DMS53 (cell line): ENCODE measurements around the gene RAPGEF3.

Experiments used
- DNase-seq: peaks from one replicate; lab custom pipeline; 2025; lab: John Stamatoyannopoulos, UW

The RAPGEF3 gene

DNA sequence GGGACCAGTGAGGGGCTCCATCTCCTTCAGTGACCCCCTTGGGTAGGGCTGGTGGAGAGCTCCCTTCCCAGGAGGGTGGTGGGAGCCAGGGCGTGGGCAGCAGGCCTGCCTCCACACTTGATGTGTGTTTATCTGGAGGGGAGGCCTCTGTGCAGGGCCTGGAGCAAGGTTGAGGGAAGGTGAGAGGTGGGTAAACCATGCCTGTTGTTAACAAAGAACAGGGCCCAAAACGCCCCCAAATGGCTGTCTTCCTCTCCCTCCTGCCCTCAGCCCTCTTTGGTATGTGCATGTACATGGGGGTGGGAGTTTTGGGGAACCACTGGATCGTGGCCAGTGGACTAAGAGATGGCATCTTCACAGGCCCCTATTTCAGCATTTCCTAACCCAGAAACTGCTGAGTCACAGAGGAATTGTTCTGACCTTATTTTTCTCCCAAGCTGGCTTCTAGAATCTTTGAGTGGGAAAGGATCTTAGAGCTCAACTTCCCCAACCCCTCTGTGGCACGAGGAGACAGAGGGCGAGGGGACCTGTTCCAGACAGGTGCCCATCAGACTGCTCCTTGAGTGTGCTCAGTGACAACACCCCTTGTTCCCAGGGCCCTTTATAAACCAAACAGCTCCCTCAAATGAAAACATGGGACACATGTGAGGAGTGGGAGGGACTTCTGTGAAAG is 17.9 kb upstream of the RAPGEF3 start:
- peak; percentile 52 for DNase-seq

DNA sequence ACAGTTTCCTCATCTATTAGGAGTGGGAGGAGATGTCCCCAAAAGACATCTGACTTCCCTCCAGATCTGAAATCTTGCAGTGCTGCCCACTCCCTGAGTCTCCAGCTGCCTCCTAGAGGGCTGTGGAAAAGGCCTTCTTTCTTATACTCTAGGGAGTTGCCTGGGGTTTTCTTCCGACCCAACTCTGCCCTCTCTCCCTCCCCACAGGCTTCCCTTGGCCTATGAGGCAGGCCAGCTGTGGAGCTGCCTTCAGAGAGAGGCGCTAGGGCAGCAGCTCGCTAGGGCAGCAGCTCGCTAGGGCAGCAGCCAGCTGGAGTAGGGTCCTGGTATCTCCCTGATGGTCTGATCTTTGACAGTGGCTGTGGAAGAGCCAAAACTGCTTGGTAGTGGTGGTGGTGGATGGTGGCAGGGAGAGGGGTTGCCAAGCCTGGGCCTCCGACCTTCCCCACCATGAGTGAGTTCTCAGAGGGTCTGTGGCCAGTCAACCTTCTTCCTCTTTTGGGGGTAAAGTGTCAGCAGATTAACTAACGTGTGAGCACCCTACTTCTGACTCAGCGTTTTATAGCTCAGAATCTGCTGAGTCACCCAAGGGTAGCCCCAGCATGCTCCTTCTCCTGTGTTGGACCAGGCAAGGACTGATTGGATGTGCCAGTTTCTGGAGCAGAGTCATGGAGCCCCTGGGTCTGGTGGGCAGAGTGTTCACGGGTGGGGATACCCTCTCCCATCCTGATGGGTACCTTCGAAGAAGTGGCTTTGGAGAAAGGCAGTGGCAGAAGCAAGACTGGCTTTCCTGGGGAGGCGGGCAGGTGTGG is 16.6 kb upstream of the RAPGEF3 start:
- peak; percentile 54 for DNase-seq

DNA sequence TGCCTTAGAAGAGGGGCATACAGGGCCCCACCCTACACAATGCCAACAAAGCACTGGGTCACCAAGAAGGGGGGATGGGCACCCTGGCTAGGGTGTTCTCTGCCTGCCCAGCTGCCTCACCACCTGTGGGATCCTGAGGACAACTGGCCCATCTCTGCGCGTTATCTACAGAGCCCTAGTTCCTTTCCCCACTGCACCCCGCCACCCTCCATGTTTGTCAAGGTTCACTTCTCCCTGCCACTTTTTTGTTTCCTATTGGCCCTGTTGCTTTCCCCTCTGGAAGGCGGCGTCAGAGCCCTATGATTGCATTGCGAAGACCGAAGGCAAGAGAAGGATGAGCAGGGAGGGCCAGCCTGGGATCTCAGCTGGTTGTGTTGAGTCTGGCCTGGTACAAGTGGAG is 16.0 kb upstream of the RAPGEF3 start:
- no peak for DNase-seq

DNA sequence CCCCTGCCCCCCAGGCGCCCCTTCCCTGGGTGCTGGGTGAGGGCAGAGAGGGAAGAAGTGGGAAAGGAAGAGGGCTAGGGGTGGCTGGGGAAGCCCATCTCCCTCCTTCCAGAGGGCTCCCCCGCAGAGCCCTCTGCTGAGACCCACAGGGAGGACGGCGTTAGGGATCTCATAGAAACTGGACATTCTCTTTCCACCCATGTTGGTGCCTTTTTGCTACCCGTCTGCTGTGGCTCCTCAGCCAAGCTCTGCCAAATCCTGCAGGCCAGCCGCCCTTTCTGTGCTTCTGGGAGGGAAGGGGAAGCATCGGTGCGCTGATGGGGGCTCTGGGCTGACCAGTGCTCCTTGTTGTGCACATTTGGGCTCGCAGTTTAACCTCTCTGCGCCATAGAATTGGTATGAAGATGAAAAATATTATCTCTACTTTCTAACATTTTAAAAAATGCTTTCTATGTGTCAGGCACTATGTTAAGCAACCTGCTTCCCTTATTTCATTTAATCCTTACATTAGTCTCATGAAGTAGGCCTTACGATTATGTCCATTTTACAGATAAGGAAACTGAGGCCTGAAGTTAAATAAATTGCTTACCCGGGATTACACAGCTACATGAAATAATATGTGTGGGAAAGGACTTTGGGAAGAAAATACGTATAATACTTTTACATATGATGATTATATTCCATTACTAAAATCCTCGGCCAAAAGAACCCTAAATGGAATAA is 15.3 kb upstream of the RAPGEF3 start:
- DNase-seq: peak; percentile 75

DNA sequence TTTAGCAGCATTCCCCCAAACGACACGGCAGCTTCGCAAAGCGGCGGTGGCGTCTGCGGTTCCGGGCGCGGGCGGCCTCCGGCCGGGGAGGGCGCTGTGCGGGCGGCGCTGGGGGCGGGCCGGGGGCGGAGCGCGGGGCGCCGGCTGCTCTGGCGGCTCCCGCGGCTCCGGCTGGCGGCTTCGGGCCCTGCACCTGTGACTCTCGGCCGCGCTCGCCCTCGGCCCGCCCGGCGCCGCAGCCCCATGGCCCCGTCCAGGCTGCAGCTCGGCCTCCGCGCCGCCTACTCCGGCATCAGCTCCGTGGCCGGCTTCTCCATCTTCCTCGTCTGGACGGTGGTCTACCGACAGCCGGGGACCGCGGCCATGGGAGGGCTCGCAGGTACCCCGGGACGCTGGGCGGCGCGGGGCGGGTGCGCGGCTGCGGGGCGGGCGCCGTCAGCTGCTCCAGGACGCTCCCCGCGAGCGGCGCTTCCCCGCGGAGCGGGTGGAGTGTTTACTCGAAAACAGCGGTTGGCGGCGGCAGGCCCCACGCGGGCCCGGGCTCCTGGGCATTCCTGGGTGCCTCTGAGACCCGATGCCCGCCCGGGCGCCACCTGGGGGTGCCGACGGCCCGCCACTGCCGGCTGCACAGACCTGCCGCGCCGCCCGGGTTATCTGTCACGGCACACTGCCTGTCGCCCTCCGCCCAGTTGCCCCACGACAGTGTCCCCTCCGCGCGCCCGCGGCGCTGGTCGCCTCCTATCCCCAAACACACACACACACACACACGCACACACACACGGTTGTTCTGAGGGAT is 14.6 kb upstream of the RAPGEF3 start, which contains the start of gene SLC48A1:
TSS of gene SLC48A1 (plus strand) at position 177 of the 796 bp plus-strand sequence. CDS start at position 244, 67 bp downstream.
- DNase-seq: peak; percentile 98

DNA sequence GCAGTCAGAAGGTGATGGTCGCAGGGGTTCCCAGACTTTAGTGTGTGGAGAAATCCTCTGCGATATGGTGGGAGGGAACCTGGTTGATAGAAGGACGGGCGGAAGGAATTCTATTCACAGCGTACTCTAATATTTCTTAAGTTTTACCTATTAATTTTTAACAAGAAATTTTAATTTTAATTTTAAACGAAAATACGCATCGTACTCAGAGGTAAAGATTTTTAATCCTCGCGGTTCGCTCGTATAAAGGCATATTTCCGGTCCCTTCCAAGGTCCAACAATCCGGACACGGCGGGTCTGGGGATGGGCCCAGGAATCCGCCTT is 14.0 kb upstream of the RAPGEF3 start:
- DNase-seq: no peak

DNA sequence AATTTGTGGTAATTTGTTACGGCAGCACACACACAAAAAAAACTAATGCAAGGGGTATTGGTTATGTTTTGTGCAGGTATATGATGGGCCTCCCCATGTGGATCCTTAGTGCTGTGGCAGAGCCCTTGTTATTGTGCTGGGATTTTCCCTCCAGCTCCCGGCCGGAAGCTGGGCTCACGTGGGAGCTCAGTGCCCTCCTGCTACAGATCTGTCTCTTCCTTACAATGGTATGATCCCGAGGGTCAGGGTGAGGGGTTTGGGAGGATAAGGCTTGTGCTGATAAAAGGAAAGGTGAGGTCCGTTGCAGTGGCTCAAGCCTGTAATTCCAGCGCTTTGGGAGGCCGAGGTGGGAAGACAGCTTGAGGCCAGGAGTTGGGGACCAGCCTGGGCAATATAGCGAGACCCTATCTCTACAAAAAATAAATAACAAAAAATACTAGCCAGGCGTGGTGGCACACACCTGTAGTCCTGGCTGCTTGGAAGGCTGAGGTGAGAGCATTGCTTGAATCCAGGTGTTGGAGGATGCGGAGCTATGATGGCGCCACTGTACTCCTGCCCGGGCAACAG is 13.5 kb upstream of the RAPGEF3 start:
- no peak for DNase-seq

DNA sequence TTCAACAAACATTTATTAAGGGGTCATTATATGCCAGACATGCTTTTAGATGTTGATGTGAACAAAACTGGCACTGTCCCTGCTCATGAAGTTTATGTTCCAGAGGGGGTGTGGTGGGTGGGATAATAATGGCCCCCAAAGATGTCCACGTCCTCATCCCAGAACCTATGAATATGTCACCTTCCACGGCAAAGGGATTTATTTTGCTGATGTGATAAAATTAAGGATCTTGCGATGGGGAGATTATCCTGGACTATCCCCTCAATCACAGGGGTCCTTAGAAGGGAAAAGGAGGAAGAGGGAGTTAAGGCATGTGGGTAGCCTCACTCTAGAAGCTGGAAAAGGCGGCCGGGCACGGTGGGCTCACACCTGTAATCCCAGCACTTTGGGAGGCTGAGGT is 12.6 kb upstream of the RAPGEF3 start:
- no peak for DNase-seq

DNA sequence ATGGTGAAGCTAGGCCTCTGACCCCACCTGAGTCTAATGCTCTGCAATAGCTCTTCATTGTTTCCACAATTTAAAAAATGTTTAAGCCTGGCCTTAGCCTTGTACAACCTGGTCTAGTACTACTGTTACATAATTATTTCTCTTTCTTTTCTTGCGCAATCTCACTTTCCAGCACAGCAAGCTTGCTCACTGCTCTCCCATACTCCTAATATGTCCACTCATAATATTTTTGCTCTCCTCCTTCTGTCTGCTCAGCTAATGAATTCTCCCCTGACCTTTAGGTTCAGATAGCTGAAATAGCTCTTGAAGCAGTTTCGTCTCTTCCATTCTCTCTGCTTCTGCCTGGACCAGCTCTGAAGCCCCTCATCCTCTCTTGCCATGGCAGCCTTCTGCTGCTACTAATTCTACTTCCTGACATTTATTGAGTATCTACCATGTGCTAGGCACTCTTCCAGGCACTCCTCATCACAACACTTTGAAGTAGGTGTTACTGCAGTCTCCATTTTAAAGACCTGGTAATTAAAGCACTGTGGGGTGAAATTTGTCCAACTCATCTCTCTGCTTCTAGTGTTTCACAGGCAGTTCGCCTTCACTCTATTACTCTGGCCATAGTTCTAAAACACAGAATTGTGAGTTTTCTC is 11.5 kb upstream of the RAPGEF3 start:
- DNase-seq: no peak

DNA sequence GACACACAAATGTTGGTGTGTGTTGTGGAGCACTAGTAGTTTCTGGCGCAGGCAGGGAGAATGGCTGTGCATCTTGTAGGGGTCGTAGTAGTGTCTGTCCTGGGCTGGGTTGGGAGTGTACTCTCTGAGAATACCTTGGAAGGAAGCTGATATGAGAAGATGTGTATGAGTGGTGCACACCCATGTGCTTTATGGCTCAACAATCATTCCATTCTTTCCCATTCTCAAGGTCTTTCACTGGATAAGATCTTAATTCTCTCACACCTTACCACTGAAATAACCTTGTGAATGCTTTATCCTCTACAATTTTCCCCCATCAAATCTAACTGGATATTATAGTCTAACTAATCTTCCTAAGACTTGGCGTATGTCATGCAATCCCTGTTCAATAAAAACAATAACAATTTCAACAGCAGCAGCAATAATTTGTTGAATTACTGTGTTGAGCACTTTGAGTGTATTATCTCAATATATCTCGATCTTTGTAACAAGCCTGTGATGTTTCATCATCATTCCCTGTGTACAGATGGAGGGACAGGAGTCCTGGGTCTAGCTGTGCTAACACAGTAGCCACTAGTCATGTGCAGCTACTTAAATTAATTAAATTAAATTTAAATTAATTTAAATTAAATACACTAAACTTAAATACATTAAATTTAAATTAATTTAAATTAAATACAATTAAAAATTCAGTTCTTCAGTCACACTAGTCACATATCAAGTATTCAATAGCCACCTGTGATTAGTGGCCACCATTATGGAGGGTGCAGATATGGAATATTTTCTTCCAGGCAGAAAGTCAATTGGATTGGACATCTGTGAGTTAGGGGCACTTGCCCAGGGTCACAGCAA is 10.8 kb upstream of the RAPGEF3 start:
- no peak for DNase-seq

DNA sequence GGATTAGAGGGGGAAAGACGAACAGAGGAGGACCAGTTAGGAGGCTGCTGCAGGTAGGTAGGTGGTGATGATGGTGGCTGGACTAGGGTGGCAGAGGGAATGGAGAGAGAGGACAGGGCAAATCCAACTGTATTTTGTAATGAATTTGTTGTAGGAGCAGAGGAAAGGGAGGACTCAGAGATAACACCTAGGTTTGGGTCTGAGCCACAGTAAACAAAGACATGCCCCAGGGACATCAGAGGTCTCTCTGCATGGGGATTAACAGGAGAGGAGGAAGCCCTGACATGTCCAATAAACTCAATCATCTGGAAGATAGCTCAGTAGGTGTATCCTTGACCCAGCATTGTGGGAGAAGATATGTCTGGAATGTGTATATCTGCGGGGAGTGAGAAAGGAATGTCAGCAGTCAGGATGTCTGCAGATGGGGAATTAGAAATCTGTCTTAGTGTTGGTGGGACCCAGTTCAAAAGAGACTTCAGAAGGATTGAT is 9.7 kb upstream of the RAPGEF3 start:
- DNase-seq: no peak

DNA sequence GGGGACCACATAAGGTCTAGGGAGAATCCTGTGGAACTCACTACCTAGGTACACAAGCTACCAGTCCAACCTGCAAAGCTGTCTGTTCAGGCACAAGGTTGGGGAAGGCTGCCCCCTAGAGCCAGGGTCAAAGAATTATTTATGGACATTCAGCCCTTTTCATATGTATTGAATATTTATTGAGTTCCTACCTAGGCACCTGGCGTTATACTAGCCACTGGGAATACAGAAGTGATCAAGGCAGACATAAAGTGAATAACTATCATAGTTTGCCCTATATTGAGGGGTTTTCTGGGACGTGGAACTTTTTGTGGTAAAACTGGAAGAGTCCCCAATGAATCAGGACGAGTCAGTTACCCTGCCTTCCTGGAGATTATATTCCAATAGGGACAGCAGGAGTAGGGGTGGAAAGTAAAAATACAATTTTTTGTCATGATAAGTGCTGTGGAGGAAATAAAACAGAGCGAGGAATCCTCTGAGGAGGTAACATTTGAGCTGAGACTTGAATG is 8.6 kb upstream of the RAPGEF3 start:
- DNase-seq: peak; percentile 94

DNA sequence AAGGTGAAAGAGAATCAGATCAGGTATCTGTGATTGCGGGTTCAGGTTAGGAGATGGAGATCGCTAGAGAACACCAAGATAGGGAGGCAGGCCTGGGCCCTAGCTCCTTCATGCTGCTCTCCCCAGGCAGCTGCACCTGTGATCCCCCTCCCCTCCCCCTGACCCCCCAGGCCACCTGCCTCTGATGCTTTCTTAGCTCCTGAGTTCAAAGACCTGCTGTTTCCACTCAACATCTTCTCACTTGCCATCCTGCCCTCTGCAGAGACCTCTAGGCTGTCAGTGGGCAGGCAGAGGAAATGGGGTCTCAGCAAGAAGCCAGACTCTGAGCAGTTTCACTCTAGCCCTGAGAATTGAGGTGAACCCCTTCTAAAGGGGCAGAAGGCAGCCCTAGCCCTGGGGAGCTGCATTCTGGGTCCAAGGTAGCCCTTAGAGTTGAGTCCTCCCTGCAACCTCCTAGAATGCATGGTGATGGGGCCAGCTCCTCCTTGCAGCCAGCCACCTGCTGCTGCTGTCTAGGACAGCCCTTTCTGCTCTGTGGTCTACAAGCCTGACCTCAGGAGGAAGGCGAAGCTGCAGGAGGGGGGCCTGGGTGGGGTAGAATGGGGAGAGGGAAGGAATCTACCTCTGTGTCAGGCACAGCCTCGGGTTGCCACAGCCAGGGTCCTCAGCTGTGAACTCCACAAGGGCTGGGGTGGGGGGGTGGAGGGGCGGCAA is 8.0 kb upstream of the RAPGEF3 start:
- DNase-seq: no peak

DNA sequence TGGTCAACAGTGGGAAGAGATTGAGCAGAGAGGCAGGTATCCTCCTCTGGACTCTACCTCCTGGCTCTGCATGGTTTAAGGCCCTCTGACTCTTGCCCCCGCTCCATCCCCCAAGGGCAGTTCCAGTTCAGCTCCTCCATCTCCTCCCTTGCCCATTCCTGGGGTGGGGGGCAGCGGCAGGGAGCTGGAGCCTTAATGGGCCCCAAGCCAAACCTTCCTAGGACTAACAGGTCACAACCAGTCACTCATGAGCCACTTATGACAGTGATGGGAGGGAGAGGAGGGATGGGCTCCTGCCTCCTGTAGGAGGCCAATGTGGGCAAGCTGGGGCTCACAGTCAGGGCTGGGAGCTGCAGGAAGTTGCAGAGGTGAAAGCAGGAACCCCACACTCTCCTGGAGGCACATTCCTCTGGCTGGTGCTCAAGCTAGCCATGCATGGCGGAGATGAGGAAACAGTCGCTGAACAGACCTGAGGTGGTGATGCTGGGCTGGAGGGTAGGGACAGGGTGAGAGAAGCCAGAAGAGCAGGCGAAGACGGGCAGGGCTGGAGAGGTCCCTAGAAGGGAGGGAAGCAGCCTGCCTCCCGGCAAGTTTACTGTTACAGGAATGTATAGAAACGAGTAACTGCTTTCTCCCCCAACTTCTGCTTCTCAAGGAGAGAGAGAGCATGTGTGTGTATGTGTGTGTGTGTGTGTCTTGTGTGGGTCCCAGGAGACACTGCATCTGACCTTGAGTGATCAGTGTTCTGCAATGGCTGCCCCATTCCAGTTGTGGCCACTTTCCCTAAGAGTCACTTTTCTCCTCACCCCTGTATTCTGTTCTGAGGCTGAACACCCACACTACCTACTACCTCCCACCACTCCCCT is 5.0 kb upstream of the RAPGEF3 start:
- DNase-seq: no peak

DNA sequence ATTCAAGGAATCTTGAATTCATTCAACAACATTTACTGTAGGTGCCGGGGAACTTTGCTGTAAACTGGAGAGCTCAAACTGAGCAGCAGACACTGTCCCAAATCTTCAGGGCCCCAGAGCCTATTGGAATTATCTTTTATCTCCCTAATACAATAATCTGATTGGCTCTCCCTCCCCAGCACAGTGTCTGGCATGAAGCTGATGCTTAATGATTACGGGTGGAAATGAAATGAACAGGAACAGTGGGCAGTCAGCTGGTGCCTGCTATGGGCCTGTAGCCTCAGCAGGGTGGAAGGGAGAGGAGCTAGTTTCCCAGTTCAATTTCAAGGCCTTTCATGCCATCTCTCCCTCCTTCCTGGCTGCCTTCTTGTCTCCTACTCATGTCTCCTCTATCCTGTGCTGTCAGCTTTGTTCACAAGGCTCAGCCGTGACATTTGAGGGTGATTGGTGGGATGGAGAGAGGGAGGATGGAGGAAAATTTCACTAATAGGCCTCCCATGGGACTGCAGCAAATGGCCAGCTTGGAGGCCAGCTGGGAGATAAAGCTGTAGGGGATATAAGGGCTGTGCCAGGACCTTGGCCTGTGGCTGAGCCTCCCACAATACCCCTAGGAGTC is 4.3 kb upstream of the RAPGEF3 start:
- DNase-seq: no peak

DNA sequence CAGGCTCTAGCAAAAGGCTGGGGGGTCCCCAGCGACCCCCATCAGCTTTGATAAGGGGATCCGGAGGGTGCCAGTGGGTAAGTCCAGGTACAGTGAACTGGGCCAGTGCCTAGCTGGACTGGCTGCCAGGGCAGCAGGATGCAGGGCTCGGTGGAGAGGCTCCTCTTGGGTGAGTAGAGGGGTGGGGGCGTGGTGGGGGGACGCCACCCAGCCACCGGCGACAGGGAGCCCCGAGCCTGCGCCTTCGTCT is 171 bp downstream of the RAPGEF3 start:
- DNase-seq: no peak

DNA sequence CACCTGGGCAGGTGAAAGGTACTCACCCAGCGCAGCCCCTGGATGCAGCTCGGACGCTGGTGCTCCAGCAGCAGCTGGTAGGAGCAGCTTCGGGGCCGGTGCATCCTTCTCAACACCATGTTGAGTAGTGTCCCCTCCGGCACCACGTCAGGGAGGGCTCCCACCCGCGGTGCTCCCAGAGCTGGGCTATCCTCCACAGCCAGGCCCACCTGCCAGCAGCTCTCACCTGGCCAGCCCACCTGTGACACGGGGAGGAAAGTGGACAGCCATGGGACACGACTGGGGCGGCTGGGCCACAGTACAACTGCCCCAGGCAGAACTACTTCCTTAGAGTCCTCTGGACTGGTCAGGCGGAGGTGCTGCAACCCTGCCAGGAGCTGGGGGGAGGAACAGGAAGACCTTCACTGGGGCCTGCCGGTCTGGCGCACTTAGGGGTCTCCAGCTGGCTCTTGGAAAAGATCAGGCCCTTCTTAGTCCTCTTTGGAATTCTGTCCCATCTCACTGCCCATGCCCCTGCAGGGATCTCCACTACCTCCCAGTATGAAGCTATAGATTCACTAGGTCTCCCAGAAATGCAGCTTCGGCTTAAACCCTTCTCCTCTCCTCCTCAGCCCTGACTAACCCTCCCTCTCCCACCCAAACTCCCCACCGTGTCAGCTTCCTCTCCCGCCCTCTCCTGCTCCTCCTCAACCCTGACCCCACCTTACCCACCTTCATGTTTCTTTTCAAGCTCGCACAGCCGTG is 668 bp downstream of the RAPGEF3 start:
- DNase-seq: no peak
